Renal cortex interstitium (tissue), 11 donors: ENCODE results near the gene NTM. TPM values are rescaled to one million over a fixed set of nuclear protein-coding genes. Genes with fewer than 3 reads are reported as not detected.

Experiments used
- DNase-seq, 11 donors: peaks; one replicate each; pipeline ENCODE4 v3.0.0-alpha.2; 2013; ENCODE audit warnings: low read depth in 9 of 11, low spot score in 4 of 11; ENCODE audit errors: extremely low read depth in 1 of 11
- polyA plus RNA-seq, 3 donors: library from polyadenylated mRNA; unstranded; fragments of 120-200 nt; gene quantifications; one replicate each; pipeline ENCODE4 v1.2.1, GENCODE V29; 2013; ENCODE audit not compliant: insufficient read length in 3 of 3

Gene NTM
- polyA plus RNA-seq, 3 donors = 40.5 to 45.1 (median 43.9) TPM

GRCh38 chr11:131841028-131841427 lies 470.6 kb downstream of the NTM start:
- peak in 2 of 11 donors; percentile 40 to 41 for DNase-seq

- no peak for DNase-seq
Measured at GRCh38 chr11:131841925-131842635, 471.7 kb downstream of the NTM start.

- DNase-seq = no peak
Measured at GRCh38 chr11:131845255-131845654, 474.8 kb downstream of the NTM start.

- no peak for DNase-seq
Measured at GRCh38 chr11:131849485-131849884, 479.1 kb downstream of the NTM start.

GRCh38 chr11:131850507-131850906 lies 480.1 kb downstream of the NTM start:
- no peak for DNase-seq

- DNase-seq = no peak
Measured at GRCh38 chr11:131851964-131852755, 481.7 kb downstream of the NTM start.

GRCh38 chr11:131852757-131853156 lies 482.3 kb downstream of the NTM start:
- no peak for DNase-seq

GRCh38 chr11:131854391-131854790 lies 484.0 kb downstream of the NTM start:
- DNase-seq = no peak

- DNase-seq = no peak
Measured at GRCh38 chr11:131855320-131855719, 484.9 kb downstream of the NTM start.

- DNase-seq = peak in 1 of 11 donors; percentile 14
Measured at GRCh38 chr11:131857246-131857645, 486.8 kb downstream of the NTM start.

- peak in 1 of 11 donors; percentile 23 for DNase-seq
Measured at GRCh38 chr11:131858505-131858904, 488.1 kb downstream of the NTM start.

- DNase-seq = no peak
Measured at GRCh38 chr11:131859538-131860210, 489.3 kb downstream of the NTM start.

GRCh38 chr11:131864228-131864627 lies 493.8 kb downstream of the NTM start:
- no peak for DNase-seq

GRCh38 chr11:131865860-131866259 lies 495.4 kb downstream of the NTM start:
- no peak for DNase-seq

GRCh38 chr11:131866535-131867400 lies 496.4 kb downstream of the NTM start:
- no peak for DNase-seq

GRCh38 chr11:131867457-131868257 lies 497.2 kb downstream of the NTM start:
- DNase-seq = peak; percentile 50 to 80 (median 67)

- DNase-seq = no peak
Measured at GRCh38 chr11:131868629-131869507, 498.5 kb downstream of the NTM start.
